Effector memory CD4-positive, alpha-beta T cell (primary cell): ENCODE data around the gene ZNF423.

Experiments
- DNase-seq, 3 donors: peaks; one replicate each; pipeline ENCODE4 v3.0.0-alpha.2; 2020
- H3K27ac ChIP-seq: 2 replicates; pipeline ENCODE4 v1.7.0; 2013; ENCODE audit warnings: mild to moderate bottlenecking, low read length, moderate library complexity; ENCODE audit not compliant: insufficient read depth, poor library complexity, severe bottlenecking
- H3K27me3 ChIP-seq: replicated peaks from 2 replicates; pipeline ENCODE4 v1.7.0; 2013; ENCODE audit warnings: mild to moderate bottlenecking, low read length; ENCODE audit not compliant: insufficient read depth, control insufficient read depth, poor library complexity, severe bottlenecking
- H3K36me3 ChIP-seq: 2 replicates; pipeline ENCODE4 v1.7.0; 2013; ENCODE audit warnings: mild to moderate bottlenecking, low read length, moderate library complexity; ENCODE audit not compliant: control insufficient read depth, insufficient read depth
- H3K4me1 ChIP-seq: 2 replicates; pipeline ENCODE4 v1.7.0; 2013; ENCODE audit warnings: low read length, mild to moderate bottlenecking; ENCODE audit not compliant: control insufficient read depth, insufficient read depth, poor library complexity, severe bottlenecking
- H3K4me3 ChIP-seq: 2 replicates; pipeline ENCODE4 v1.7.0; 2013; ENCODE audit warnings: low read length, low read depth, mild to moderate bottlenecking; ENCODE audit not compliant: insufficient read depth, poor library complexity, severe bottlenecking
- H3K9me3 ChIP-seq: 2 replicates; pipeline ENCODE4 v1.7.0; 2013; ENCODE audit warnings: mild to moderate bottlenecking, low read length, moderate library complexity; ENCODE audit not compliant: control insufficient read depth

Gene ZNF423

GRCh38 chr16:49601576-49601975, 254.3 kb downstream of the ZNF423 start:
- Histone ChIP-seq H3K4me3 (no peak overlapping the region), H3K27ac (no peak overlapping the region), H3K27me3 (no peaks in the 10 kb centered on the region), H3K4me1 (no peaks in the 10 kb centered on the region), H3K9me3 (no peaks in the 10 kb centered on the region), H3K36me3 (no peaks in the 10 kb centered on the region)
- no peak for DNase-seq

- Histone ChIP-seq H3K9me3 (no peaks in the 10 kb centered on the region), H3K27ac (no peak overlapping the region), H3K4me3 (no peak overlapping the region), H3K27me3 (no peaks in the 10 kb centered on the region), H3K4me1 (no peaks in the 10 kb centered on the region), H3K36me3 (no peaks in the 10 kb centered on the region)
- no peak for DNase-seq
Observed at GRCh38 chr16:49600976-49601375, 254.9 kb downstream of the ZNF423 start.

DNA sequence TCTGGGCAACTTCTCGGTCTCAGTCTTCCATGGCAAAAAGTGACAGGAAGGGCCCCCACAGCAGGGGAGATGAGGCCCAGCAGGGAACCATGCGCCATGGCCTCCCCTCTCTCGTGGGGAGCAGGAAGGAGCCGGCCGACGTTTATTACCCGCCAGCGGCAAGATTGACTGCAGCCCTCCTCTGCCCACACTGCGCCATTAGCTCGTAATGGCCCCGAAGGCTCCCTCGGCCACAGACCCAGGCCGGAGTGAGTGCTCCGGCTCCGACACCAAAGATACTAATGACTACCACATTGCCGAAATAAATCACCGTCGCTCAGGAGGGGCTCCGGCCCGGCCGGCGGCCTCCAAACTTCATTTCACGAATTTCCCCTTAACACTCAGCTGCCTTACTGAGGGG, 255.4 kb downstream of the ZNF423 start:
- no peak overlapping the region for H3K27ac ChIP-seq
- no peaks in the 10 kb centered on the region for H3K36me3 ChIP-seq
- no peaks in the 10 kb centered on the region for H3K27me3 ChIP-seq
- DNase-seq: no peak
- no peaks in the 10 kb centered on the region for H3K9me3 ChIP-seq
- H3K4me3 ChIP-seq: no peak overlapping the region
- no peaks in the 10 kb centered on the region for H3K4me1 ChIP-seq

- Histone ChIP-seq H3K36me3 (no peaks in the 10 kb centered on the region), H3K9me3 (no peaks in the 10 kb centered on the region), H3K4me1 (no peaks in the 10 kb centered on the region), H3K27me3 (no peaks in the 10 kb centered on the region), H3K4me3 (no peak overlapping the region), H3K27ac (no peak overlapping the region)
- DNase-seq: no peak
Observed at GRCh38 chr16:49599704-49600103, 256.2 kb downstream of the ZNF423 start.

DNA sequence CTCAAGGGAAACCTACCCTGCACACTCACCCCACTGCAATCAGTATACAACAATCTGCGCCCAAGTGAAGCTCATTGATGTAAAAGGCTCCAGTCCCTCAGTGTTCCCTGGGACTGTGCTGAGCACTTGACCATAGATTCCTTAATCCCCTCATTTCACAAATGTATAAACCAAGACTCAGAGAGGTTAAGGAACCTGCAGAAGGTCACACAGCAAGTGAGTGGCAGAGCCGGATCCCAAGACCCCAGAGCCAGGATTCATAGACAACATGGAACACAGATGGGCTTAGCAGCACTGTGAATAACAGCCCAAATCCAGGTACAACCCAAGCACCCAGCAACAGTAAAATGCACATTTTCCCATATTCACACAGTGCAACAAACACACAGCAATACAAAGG, 256.6 kb downstream of the ZNF423 start:
- Histone ChIP-seq H3K9me3 (no peaks in the 10 kb centered on the region), H3K36me3 (no peaks in the 10 kb centered on the region), H3K4me3 (no peak overlapping the region), H3K4me1 (no peaks in the 10 kb centered on the region), H3K27me3 (no peaks in the 10 kb centered on the region), H3K27ac (no peak overlapping the region)
- DNase-seq: no peak

DNA sequence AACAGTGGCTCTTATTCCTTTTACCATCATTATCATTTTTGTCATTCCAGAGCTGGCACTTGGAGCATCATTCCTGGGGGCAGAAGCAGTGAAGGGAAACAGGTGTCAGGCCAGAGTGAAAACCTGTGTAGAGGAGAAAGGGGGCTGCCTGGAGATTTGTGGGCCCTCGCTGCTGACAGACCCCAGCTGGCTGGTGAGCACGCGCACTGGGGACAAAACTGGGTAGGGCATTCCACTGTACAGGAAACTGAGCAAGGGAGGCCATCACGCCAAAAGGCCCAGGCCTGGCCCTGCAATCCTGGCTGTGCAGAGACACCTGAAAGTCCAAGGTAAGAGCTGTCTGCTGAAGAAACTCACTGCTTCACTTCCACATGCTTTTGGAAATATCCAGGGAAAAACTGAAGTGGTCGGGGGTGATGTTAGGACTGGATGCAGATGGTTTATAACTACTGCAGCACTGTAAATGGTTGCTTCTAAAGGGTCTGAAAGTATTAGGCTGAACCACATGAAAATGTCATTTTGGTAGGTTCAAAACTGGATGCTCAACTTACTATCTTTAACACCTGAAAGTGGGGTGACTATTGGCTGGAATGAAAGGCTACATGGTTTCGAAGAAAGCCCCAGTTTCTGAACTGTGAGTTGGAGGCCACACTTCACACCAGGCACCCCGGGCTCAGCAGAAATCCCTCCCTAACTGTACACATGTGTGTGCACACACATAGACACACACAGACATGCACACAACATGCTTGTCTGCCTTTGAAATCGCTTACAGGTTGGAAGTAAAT, 257.3 kb downstream of the ZNF423 start:
- Histone ChIP-seq H3K9me3 (no peaks in the 10 kb centered on the region), H3K4me1 (no peaks in the 10 kb centered on the region), H3K4me3 (no peak overlapping the region), H3K36me3 (no peaks in the 10 kb centered on the region), H3K27me3 (no peaks in the 10 kb centered on the region), H3K27ac (no peak overlapping the region)
- no peak for DNase-seq

DNA sequence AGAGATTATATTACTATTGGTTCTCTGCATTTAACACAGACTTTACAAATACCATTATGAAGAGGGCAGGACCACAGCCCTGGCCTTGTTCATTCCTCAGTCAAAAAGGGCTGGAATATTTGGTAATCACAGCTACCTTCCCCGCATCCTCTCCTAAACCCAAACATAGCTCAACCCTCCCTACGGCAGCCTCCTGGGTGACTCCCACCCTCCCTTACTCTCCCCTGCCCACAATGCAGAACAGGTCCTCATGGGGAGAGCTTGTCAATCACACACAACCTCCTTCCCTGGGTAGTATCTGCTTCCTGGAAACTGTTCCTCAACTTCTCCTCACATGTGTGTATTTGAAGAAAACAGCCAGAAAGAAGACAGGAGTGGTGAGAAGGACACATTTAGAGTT, 258.1 kb downstream of the ZNF423 start:
- Histone ChIP-seq H3K27me3 (no peaks in the 10 kb centered on the region), H3K27ac (no peak overlapping the region), H3K4me3 (no peak overlapping the region), H3K4me1 (no peaks in the 10 kb centered on the region), H3K36me3 (no peaks in the 10 kb centered on the region), H3K9me3 (no peaks in the 10 kb centered on the region)
- DNase-seq: no peak

DNA sequence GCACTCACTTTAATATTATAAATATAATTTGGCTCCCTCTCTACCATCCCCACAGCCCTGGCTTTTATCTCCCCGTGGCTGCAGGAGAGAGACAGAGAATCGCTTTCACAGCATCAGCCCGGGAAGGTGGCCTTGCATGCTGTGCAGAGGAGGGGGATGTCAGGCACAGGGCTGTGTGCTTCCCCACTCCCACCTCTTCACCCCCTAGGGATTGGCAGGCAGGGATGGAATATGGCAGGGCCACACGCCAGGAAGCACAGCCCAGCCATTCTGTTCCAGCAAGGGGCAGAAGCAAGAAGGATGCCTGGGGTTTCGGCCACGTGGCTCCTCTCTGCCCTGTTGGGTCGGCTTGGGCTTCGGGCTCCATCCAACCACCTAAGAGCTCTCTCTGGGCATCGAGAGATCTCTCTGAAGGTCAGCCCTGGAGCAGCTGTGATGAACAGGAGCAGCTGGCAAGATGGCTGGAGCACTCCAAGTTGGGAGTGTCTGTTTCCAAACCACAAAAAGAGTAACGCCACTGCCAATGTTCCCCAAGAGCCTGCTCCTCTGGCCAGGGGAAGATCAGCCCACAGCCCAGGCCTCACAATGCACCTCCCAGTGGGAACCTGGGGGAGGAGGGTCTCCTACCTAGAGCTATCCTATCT, 259.1 kb downstream of the ZNF423 start:
- no peak overlapping the region for H3K4me3 ChIP-seq
- H3K4me1 ChIP-seq: no peaks in the 10 kb centered on the region
- H3K27me3 ChIP-seq: no peaks in the 10 kb centered on the region
- H3K9me3 ChIP-seq: no peaks in the 10 kb centered on the region
- H3K27ac ChIP-seq: no peak overlapping the region
- no peak for DNase-seq
- H3K36me3 ChIP-seq: no peaks in the 10 kb centered on the region

- Histone ChIP-seq H3K27ac (no peak overlapping the region), H3K27me3 (no peaks in the 10 kb centered on the region), H3K36me3 (no peaks in the 10 kb centered on the region), H3K9me3 (no peaks in the 10 kb centered on the region), H3K4me1 (no peaks in the 10 kb centered on the region), H3K4me3 (no peak overlapping the region)
- no peak for DNase-seq
Observed at GRCh38 chr16:49596068-49596467, 259.8 kb downstream of the ZNF423 start.

- no peak overlapping the region for H3K27ac ChIP-seq
- no peaks in the 10 kb centered on the region for H3K9me3 ChIP-seq
- H3K4me1 ChIP-seq: no peaks in the 10 kb centered on the region
- no peaks in the 10 kb centered on the region for H3K36me3 ChIP-seq
- no peak overlapping the region for H3K4me3 ChIP-seq
- no peaks in the 10 kb centered on the region for H3K27me3 ChIP-seq
- DNase-seq: no peak
Observed at GRCh38 chr16:49594685-49595498, 261.0 kb downstream of the ZNF423 start.
